ENCODE results near the gene CSPG5. TPM values are rescaled to one million over a fixed set of nuclear protein-coding genes. Genes with fewer than 3 reads are reported as not detected.
A peak's percentile ranks its signal among the peaks of the same experiment; 100 is the strongest.

The CSPG5 gene
- under 1 TPM in 4 of 5 experiments, not detected in 1; 0.10 to 0.51 (median 0.43) TPM for total RNA-seq
- not detected for polyA plus RNA-seq
- 0.40 reads per million for total RNA-seq

GRCh38 chr3:47578691-47579632 lies at the start of gene CSPG5:
Gene CSPG5, minus strand, starts transcription at chr3:47578865. Its CDS starts 172 bp downstream, at chr3:47578693.
- DNase-seq (peak in 8 of 9 donors; percentile 8 to 67 (median 24)), ATAC-seq (peak; percentile 64)
- peak within 1 kb of the TSS; percentile 41 for H3K4me3 ChIP-seq (ENCODE audit: low read length)
- H3K9me3 Mint-ChIP-seq, result peaks cover 0 to 1% (median 0%) of the 10 kb centered on the region in 11 donors
- H3K36me3 ChIP-seq (ENCODE audit: control insufficient read depth in 2 of 3, insufficient read depth in 3 of 3, low read length in 3 of 3), result no peaks in the 10 kb centered on the region
- peaks cover 0 to 5% of the 10 kb centered on the region in 2 donors for H3K4me1 ChIP-seq (ENCODE audit: control insufficient read depth in 2 of 2, insufficient read depth in 2 of 2, low read length in 2 of 2)
- H3K4me1 Mint-ChIP-seq, result peaks cover 0 to 9% (median 0%) of the 10 kb centered on the region in 7 donors
- H3K9me3 ChIP-seq (ENCODE audit: control insufficient read depth in 2 of 3, low read length in 3 of 3), result no peaks in the 10 kb centered on the region
- H3K27me3 ChIP-seq (ENCODE audit: control insufficient read depth in 2 of 2, insufficient read depth in 2 of 2, low read length in 2 of 2), result peaks cover 3 to 9% of the 10 kb centered on the region in 2 donors
- CTCF ChIA-PET, result no interaction called here
- H3K27me3 Mint-ChIP-seq, result peaks cover 7 to 51% (median 17%) of the 10 kb centered on the region in 5 donors
- peak within 1 kb of the TSS; percentile 32 to 80 (median 68) for H3K4me3 Mint-ChIP-seq
- no peaks in the 10 kb centered on the region for H3K36me3 Mint-ChIP-seq
- intact Hi-C loops (cut with micrococcal nuclease), result loop anchor here (1.0 to 5.0 kb wide), 2 partner anchors 66 to 203 kb away; partner anchors contain the start of genes ELP6 (in 1 of the 2) and SMARCC1 (in 1 of the 2)
- POLR2A ChIA-PET, result no interaction called here
- H3K27ac ChIP-seq (ENCODE audit: low read depth, low read length), result no peak within 1 kb of the TSS
- no peak within 1 kb of the TSS for H3K27ac Mint-ChIP-seq

GRCh38 chr3:47628426-47628825 lies 49.8 kb upstream of the CSPG5 start:
- H3K4me3 Mint-ChIP-seq, result no peak overlapping the region
- H3K4me1 Mint-ChIP-seq, result no peaks in the 10 kb centered on the region
- intact Hi-C loops (cut with micrococcal nuclease), result no loop called here
- H3K36me3 ChIP-seq (ENCODE audit: control insufficient read depth in 2 of 3, insufficient read depth in 3 of 3, low read length in 3 of 3), result peaks cover 3 to 63% (median 11%) of the 10 kb centered on the region in 3 experiments
- POLR2A ChIA-PET, result no interaction called here
- H3K4me3 ChIP-seq (ENCODE audit: low read length), result no peak overlapping the region
- peak overlapping the region in 1 of 9 donors; percentile 25 for H3K27ac Mint-ChIP-seq
- H3K9me3 Mint-ChIP-seq, result no peaks in the 10 kb centered on the region
- H3K9me3 ChIP-seq (ENCODE audit: control insufficient read depth in 2 of 3, low read length in 3 of 3), result no peaks in the 10 kb centered on the region
- CTCF ChIA-PET, result interaction anchor here (0.7 kb wide), 1 partner anchor 91 kb away, joined by 4 read pairs; no protein-coding TSS in a partner anchor
- no peaks in the 10 kb centered on the region for H3K27me3 Mint-ChIP-seq
- no peak overlapping the region for H3K27ac ChIP-seq (ENCODE audit: low read depth, low read length)
- ATAC-seq (no peak), DNase-seq (no peak)
- H3K36me3 Mint-ChIP-seq, result peaks cover 17 to 54% (median 35%) of the 10 kb centered on the region in 5 donors
- no peaks in the 10 kb centered on the region for H3K27me3 ChIP-seq (ENCODE audit: control insufficient read depth in 2 of 2, insufficient read depth in 2 of 2, low read length in 2 of 2)
- no peaks in the 10 kb centered on the region for H3K4me1 ChIP-seq (ENCODE audit: control insufficient read depth in 2 of 2, insufficient read depth in 2 of 2, low read length in 2 of 2)

- no peaks in the 10 kb centered on the region for H3K4me1 ChIP-seq (ENCODE audit: control insufficient read depth in 2 of 2, insufficient read depth in 2 of 2, low read length in 2 of 2)
- no peaks in the 10 kb centered on the region for H3K27me3 ChIP-seq (ENCODE audit: control insufficient read depth in 2 of 2, insufficient read depth in 2 of 2, low read length in 2 of 2)
- ChIA-PET POLR2A (interaction anchor here (0.6 kb wide), 1 partner anchor 1016 kb away, joined by 3 read pairs; no protein-coding TSS in a partner anchor), CTCF (interaction anchor here (0.6 kb wide), 1 partner anchor 1849 kb away, joined by 3 read pairs; no protein-coding TSS in a partner anchor)
- Mint-ChIP-seq H3K36me3 (peaks cover 12 to 42% (median 24%) of the 10 kb centered on the region in 5 donors), H3K4me1 (peaks cover 0 to 12% (median 0%) of the 10 kb centered on the region in 7 donors), H3K27ac (peak overlapping the region in 4 of 9 donors; percentile 2 to 51 (median 33)), H3K9me3 (no peaks in the 10 kb centered on the region), H3K4me3 (no peak overlapping the region), H3K27me3 (no peaks in the 10 kb centered on the region)
- H3K36me3 ChIP-seq (ENCODE audit: control insufficient read depth in 2 of 3, insufficient read depth in 3 of 3, low read length in 3 of 3), result peaks cover 17 to 79% (median 18%) of the 10 kb centered on the region in 3 experiments
- ATAC-seq (no peak), DNase-seq (no peak)
- H3K27ac ChIP-seq (ENCODE audit: low read depth, low read length), result no peak overlapping the region
- intact Hi-C loops (cut with micrococcal nuclease), result no loop called here
- no peaks in the 10 kb centered on the region for H3K9me3 ChIP-seq (ENCODE audit: control insufficient read depth in 2 of 3, low read length in 3 of 3)
- no peak overlapping the region for H3K4me3 ChIP-seq (ENCODE audit: low read length)
These were observed 44.2 kb upstream of the CSPG5 start for GRCh38 chr3:47622671-47623461.

- Histone ChIP-seq H3K36me3 (ENCODE audit: control insufficient read depth in 2 of 3, insufficient read depth in 3 of 3, low read length in 3 of 3) (peaks cover 18 to 74% (median 22%) of the 10 kb centered on the region in 3 experiments), H3K4me3 (ENCODE audit: low read length) (no peak overlapping the region), H3K9me3 (ENCODE audit: control insufficient read depth in 2 of 3, low read length in 3 of 3) (no peaks in the 10 kb centered on the region), H3K4me1 (ENCODE audit: control insufficient read depth in 2 of 2, insufficient read depth in 2 of 2, low read length in 2 of 2) (no peaks in the 10 kb centered on the region), H3K27me3 (ENCODE audit: control insufficient read depth in 2 of 2, insufficient read depth in 2 of 2, low read length in 2 of 2) (no peaks in the 10 kb centered on the region), H3K27ac (ENCODE audit: low read depth, low read length) (no peak overlapping the region)
- no peak for DNase-seq
- Mint-ChIP-seq H3K4me3 (no peak overlapping the region), H3K27ac (no peak overlapping the region), H3K9me3 (no peaks in the 10 kb centered on the region), H3K36me3 (peaks cover 14 to 41% (median 30%) of the 10 kb centered on the region in 5 donors), H3K4me1 (peaks cover 0 to 12% (median 0%) of the 10 kb centered on the region in 7 donors), H3K27me3 (no peaks in the 10 kb centered on the region)
- ChIA-PET POLR2A (no interaction called here), CTCF (interaction anchor here (0.7 to 1.1 kb wide), 2 partner anchors 91 to 95 kb away, joined by 4 read pairs; no protein-coding TSS in a partner anchor)
- ATAC-seq, result no peak
- intact Hi-C loops (cut with micrococcal nuclease), result no loop called here
These were observed 38.7 kb upstream of the CSPG5 start for GRCh38 chr3:47617086-47618010.

- Histone ChIP-seq H3K4me1 (ENCODE audit: control insufficient read depth in 2 of 2, insufficient read depth in 2 of 2, low read length in 2 of 2) (no peaks in the 10 kb centered on the region), H3K4me3 (ENCODE audit: low read length) (no peak overlapping the region), H3K9me3 (ENCODE audit: control insufficient read depth in 2 of 3, low read length in 3 of 3) (no peaks in the 10 kb centered on the region), H3K27ac (ENCODE audit: low read depth, low read length) (no peak overlapping the region), H3K36me3 (ENCODE audit: control insufficient read depth in 2 of 3, insufficient read depth in 3 of 3, low read length in 3 of 3) (peaks cover 11 to 68% (median 20%) of the 10 kb centered on the region in 3 experiments), H3K27me3 (ENCODE audit: control insufficient read depth in 2 of 2, insufficient read depth in 2 of 2, low read length in 2 of 2) (no peaks in the 10 kb centered on the region)
- Mint-ChIP-seq H3K4me1 (peaks cover 0 to 17% (median 0%) of the 10 kb centered on the region in 7 donors), H3K36me3 (peaks cover 19 to 50% (median 39%) of the 10 kb centered on the region in 5 donors), H3K4me3 (no peak overlapping the region), H3K27me3 (no peaks in the 10 kb centered on the region), H3K9me3 (peaks cover 0 to 2% (median 0%) of the 10 kb centered on the region in 11 donors), H3K27ac (no peak overlapping the region)
- ChIA-PET POLR2A (no interaction called here), CTCF (interaction anchor here (1.1 kb wide), 1 partner anchor 223 kb away, joined by 4 read pairs; no protein-coding TSS in a partner anchor)
- no peak for ATAC-seq
- no peak for DNase-seq
- intact Hi-C loops (cut with micrococcal nuclease), result no loop called here
These were observed 36.1 kb upstream of the CSPG5 start for GRCh38 chr3:47614788-47615187.

Data from naive thymus-derived CD4-positive, alpha-beta T cell (primary cell).